HUDEP-2 (cell line): Measurements from ENCODE around the gene STMN3.
A peak's percentile ranks its signal among the peaks of the same experiment; 100 is the strongest.
"Not testable (repeated sequence)": the region's sequence is repeated elsewhere in the genome, so short reads cannot be mapped to it uniquely, and the experiment has no call there.

ENCODE experiments used
- DNase-seq, 76 experiments: peaks; one replicate each; lab custom pipeline; 2025; ENCODE audit not compliant: unreplicated experiment in 76 of 76; lab: John Stamatoyannopoulos, UW

The STMN3 gene

GRCh38 chr20:63657937-63658748 is 4.9 kb upstream of the STMN3 start, which contains the start of gene RTEL1:
RTEL1 (plus strand) TSS chr20:63658312; CDS start chr20:63659403, 1,091 bp downstream.
- DNase-seq, result peak in 74 of 76 experiments; percentile 23 to 94 (median 80)

- DNase-seq, result peak in 10 of 76 experiments; percentile 2 to 31 (median 20)
These were observed 4.2 kb upstream of the STMN3 start for GRCh38 chr20:63657260-63657936.

GRCh38 chr20:63656451-63656850 is 3.2 kb upstream of the STMN3 start:
- DNase-seq, result no peak

- DNase-seq, result no peak
These were observed 2.0 kb upstream of the STMN3 start for GRCh38 chr20:63655249-63655648.

- no peak for DNase-seq
These were observed 897 bp upstream of the STMN3 start for GRCh38 chr20:63653974-63654668.

GRCh38 chr20:63652192-63652980 is 838 bp downstream of the STMN3 start:
- DNase-seq, result peak in 1 of 76 experiments; percentile 12

- no peak for DNase-seq
These were observed 1.4 kb downstream of the STMN3 start for GRCh38 chr20:63651942-63652191.

- not testable (repeated sequence) for DNase-seq
These were observed 2.7 kb downstream of the STMN3 start for GRCh38 chr20:63650486-63650885.

GRCh38 chr20:63648895-63649589 is 4.2 kb downstream of the STMN3 start:
- DNase-seq, result no peak

GRCh38 chr20:63648190-63648589 is 5.0 kb downstream of the STMN3 start:
- DNase-seq, result peak in 10 of 76 experiments; percentile 12 to 39 (median 20)

- DNase-seq, result no peak
These were observed 8.0 kb downstream of the STMN3 start for GRCh38 chr20:63645218-63645617.

GRCh38 chr20:63643946-63644345 is 9.3 kb downstream of the STMN3 start:
- no peak for DNase-seq

GRCh38 chr20:63643499-63643898 is 9.7 kb downstream of the STMN3 start:
- no peak for DNase-seq

- DNase-seq, result no peak
These were observed 10.5 kb downstream of the STMN3 start for GRCh38 chr20:63642527-63643247.

GRCh38 chr20:63641792-63642523 is 11.3 kb downstream of the STMN3 start:
- DNase-seq, result peak in 69 of 76 experiments; percentile 10 to 99 (median 92)

GRCh38 chr20:63641146-63641791 is 12.0 kb downstream of the STMN3 start:
- peak in 1 of 76 experiments; percentile 32 for DNase-seq

- DNase-seq, result not testable (repeated sequence)
These were observed 12.5 kb downstream of the STMN3 start for GRCh38 chr20:63640686-63641085.

- DNase-seq, result no peak
These were observed 13.1 kb downstream of the STMN3 start for GRCh38 chr20:63640086-63640485.
